ENCODE data around the gene KCNA2.

KCNA2 gene

GRCh38 chr1:110605901-110606656, at the start of gene KCNA2:
Gene KCNA2 (minus strand): TSS chr1:110606358. CDS start chr1:110604782, 1,576 bp downstream.
- peak; percentile 51 for DNase-seq (ENCODE audit: low spot score)

DNA sequence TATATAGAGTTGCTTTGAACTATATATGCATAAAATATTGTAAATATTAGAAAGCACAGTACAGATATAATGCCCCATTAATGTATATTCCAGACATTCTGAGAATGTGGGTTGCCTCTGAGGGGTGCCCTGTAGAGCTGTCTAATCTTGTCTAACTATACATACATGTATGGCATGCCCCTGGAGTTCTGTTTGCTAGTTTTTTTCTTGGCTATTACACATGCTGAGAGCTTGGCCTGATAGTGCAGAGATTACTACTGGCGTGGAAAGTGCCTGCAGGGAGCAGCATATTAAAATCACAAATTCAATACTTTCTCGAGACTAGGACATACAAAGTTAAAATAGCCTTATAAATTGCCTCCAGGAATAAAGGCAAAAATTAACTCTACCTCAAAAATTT, 44.5 kb upstream of the KCNA2 start:
- no peak for DNase-seq (ENCODE audit: low spot score)

GRCh38 chr1:110648417-110648816, 42.3 kb upstream of the KCNA2 start:
- no peak for DNase-seq (ENCODE audit: low spot score)

- DNase-seq (ENCODE audit: low spot score) = no peak
Measured at GRCh38 chr1:110647254-110647891, 41.2 kb upstream of the KCNA2 start.

- no peak for DNase-seq (ENCODE audit: low spot score)
Measured at GRCh38 chr1:110645821-110646735, 39.9 kb upstream of the KCNA2 start.

GRCh38 chr1:110645211-110645610, 39.1 kb upstream of the KCNA2 start:
- DNase-seq (ENCODE audit: low spot score) = no peak

- DNase-seq (ENCODE audit: low spot score) = no peak
Measured at GRCh38 chr1:110643879-110644472, 37.8 kb upstream of the KCNA2 start.

- DNase-seq (ENCODE audit: low spot score) = no peak
Measured at GRCh38 chr1:110639724-110640386, 33.7 kb upstream of the KCNA2 start.

DNA sequence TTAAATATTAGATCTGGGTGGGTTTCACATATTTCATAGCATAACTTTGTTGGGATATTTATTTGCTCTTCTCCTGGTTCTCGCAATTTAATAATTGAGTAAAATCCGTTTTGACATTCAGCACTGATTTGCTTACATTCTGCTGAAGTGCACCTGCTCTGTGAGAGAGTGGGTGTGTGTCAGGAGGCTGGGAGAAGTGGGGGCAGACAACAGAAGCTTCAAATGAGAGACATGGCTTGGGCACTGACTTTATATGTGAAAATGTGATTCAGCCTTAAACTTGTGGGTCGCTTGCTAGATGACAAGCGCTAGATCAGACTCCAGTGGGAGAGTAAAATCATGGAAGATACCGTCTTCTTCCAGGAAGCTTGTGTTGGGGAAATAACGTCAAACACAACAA, 32.4 kb upstream of the KCNA2 start:
- DNase-seq (ENCODE audit: low spot score) = no peak

GRCh38 chr1:110638058-110638457, 31.9 kb upstream of the KCNA2 start:
- DNase-seq (ENCODE audit: low spot score) = no peak

DNA sequence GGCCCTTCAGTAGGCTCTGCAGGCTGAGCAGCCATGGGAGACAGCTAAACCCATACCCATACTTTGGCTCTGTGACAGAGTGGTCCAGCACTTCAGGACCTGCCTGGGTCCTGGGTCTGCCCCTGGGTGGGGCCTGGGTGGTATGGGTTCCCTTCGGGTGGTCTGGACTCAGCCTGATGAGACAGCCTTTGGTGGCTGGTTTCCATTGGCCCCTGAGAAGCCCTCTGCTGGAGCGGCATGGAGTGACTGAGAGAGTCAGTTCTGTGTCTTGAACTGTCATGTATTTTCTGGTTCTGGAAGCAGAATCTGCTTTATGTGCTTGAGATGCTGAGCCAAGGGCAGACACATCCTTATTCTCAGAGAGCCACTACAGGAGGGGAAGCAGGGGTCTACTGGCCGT, 31.3 kb upstream of the KCNA2 start:
- DNase-seq (ENCODE audit: low spot score) = no peak

DNA sequence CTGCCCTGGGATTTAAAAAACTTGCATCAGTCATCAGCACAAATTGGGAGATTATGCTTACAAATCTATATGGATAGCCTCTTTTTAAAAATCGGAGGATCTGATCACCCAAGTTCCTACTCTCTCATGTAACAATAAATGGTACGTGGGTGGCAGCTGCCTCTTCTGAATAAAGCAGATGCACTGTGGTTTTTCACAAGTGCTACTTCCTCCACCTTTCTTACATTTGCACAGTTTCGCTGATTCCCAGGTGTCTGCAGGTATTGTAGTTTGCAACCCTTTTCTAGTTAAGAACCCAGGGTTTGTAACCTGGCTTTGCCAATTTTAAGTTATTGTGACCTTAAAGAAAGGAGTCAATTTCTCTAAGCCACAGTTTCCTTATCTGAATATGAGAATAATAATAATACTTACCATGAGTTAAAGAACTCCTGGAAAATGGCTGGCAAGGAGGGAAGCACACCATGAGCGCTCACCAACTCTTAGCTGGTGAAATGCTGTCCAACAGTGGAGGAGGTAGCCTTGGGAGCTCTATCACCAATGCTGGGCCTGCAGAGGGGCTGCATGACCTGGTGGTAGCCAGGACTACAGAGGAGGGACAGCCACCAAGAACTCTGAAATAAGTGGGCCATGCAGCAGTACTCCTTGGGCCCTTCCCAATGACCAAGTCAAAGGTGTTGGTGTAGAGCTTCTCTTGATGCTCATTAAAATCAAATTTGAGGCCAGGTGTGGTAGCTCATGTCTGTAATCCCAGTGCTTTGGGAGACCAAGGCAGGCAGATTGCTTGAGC, 30.2 kb upstream of the KCNA2 start:
- DNase-seq (ENCODE audit: low spot score) = no peak

DNA sequence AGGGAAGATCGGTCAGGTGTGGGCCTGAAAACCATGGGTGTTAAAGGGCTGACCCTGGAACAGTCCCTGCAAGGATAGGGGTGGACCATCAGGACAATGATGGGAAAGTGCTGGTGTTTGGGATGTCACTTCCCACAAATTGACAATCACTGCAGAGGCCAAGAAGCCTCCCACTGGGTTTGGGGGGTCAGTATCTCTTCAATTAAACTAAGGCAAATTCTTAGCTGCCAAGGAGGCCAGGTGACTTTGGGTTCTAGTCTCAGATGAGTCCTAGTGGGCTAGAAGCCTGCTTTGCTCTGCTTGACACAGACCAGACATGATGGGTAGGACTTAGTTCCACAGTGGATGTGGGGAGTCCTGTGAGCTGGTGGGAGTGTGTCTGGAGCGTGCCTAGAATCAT, 29.3 kb upstream of the KCNA2 start:
- no peak for DNase-seq (ENCODE audit: low spot score)

DNA sequence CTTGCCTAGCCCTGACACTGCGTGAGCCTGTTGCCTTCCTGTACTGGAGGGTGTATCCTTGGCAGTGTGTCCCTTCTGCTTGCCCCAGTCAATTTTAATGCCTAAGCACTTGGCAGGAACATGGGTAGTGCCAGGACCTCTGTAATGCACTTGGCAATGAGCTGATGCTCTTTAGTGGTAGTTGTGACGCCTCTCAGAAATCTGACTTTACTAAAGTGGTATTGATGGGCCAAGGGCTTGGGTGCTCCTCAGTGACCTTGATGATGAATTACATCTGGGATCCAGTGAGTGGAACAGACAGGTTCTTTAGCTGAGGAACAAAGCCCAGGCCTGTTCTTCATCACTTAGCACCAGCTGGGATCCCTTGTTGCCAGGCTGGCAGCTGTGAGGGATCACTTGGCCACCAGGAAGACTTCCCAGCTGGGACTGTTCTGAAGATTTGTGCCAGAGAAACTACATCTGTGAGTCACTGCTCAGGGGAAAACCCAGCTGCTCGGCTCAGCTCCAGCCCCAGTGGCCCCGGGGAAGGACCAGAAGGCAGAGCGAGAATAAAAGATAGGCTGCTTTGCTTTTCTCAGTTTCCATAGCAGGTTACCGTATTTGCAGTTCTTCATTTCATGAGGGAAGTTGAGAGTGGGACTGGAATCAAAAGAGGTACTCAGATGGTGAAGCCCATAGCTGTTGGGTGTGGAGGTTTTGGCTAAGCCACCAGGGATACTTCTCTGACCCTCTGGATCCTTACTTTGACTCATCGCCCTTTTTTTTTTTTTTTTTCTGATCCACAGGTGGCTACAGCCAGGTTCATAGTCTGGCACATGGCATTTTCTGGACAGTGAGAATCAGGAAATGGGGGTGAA, 28.5 kb upstream of the KCNA2 start:
- DNase-seq (ENCODE audit: low spot score) = no peak

DNA sequence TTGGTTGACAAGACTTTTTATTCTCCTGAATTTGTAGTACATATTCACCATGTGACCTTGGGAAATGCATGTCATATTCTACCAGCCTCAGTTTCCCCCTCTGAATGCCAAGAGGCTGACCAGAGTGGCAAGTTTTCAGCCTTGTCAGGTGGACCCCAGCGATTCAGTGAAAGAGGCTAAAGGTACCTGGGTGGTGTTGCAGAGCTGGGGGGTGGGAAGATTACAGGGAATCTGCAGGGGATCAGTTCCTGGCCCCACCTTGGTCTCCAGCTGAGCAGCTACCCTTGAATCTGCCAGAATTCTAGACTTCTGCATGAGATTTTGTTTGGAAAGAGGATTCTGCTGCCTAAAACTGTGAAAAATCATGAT, 27.9 kb upstream of the KCNA2 start:
- DNase-seq (ENCODE audit: low spot score) = no peak

GRCh38 chr1:110633646-110634030, 27.5 kb upstream of the KCNA2 start:
- DNase-seq (ENCODE audit: low spot score) = no peak

DNA sequence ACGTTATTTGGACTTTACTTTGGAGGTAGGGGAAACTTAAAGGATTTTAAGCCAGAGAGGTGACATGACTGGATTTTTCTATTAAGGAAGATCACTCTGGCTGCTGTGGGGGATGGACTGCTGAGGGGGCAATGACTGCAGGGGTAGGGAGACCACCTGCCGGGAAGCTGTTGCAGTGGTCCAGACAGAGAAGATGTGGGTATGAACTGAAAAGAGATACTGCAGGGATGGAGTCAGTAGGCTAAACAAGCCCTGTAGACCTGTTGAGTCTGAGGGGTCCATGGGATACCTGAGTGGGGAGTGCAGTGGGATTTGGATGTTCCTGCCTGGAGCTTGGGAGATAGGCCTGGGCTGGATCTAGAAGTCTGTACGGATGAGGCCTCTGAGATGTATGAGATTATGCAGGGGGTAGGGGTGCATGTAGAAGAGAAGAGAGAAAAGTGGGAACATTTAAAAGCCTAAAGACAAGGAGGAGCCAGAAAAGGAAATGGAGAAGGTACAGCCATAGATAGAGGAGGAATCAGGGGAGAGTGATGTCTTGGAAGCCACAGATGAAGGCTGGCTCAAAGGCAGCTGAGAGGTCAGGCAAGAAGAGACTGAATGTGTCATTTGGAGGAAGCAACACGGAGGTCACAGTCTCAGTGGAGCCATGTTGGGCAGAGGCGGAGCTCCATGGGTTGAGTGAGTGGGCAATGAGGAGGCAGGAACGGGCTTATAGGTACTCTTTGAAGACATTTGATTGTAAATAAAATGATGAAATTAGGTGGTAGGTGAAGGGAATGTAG, 25.9 kb upstream of the KCNA2 start:
- no peak for DNase-seq (ENCODE audit: low spot score)

DNA sequence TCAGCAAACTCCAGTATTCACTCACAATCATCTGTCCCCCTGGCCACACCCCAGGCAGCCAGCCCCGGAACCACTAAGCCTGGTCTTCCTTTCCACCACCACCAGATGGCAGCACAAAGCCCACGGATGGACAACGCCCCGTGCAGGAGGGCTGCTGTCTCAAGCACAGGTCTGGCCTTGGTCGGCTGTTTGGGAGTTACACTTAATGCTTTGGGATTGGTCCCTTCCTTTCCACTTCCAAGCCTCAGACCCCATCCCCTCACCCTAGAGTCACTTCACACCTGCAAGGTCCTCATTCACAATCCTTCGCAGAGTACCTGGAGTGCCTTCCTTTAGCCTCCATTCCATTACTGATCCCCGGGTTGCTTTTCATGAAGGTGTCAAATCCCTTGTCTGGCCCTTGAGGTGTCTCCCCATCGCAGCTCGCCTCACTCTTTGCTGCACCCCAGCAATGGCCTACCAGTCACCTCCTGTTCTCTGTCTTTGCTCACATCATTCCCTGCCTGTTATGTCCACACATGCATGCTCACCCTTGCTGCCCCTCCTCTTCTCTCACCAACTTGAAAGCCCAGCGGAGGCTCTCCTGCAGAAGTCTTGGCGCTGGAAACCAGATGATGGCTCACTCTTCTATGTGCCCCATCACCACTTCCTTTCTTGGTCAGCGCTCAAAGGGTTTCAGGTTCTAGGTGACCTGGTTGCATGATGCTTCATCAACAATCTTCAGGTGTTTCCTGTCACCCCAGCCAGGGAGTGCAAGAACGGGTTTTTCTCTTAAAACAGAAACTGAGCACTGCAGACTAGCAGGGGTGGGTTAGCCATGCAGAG, 24.9 kb upstream of the KCNA2 start:
- peak; percentile 85 for DNase-seq (ENCODE audit: low spot score)

Measured in D341Med (cell line).